Measurements from ENCODE around the gene ACACB.

The ACACB gene

GRCh38 chr12:109255377-109255776 lies 139.0 kb downstream of the ACACB start:
- no peak for DNase-seq (ENCODE audit: low read depth, low spot score)

DNA sequence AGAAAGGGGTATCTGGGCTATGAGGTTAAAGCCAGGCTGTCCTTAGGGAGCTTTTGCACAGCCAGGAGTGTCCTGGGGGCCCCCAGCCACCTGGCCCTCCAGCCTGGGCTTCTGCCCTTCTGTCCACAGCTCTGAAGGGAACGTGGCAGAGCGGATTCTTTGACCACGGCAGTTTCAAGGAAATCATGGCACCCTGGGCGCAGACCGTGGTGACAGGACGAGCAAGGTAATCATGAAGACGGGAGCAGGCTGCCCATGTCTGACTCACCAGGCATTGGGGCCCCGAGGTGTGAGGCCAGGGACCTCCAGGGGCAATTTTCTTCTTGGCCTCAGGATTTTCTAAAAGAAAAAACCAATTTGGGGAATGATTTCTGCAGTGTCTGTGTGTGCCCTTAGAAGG lies 139.6 kb downstream of the ACACB start:
- DNase-seq (ENCODE audit: low read depth, low spot score): no peak

DNA sequence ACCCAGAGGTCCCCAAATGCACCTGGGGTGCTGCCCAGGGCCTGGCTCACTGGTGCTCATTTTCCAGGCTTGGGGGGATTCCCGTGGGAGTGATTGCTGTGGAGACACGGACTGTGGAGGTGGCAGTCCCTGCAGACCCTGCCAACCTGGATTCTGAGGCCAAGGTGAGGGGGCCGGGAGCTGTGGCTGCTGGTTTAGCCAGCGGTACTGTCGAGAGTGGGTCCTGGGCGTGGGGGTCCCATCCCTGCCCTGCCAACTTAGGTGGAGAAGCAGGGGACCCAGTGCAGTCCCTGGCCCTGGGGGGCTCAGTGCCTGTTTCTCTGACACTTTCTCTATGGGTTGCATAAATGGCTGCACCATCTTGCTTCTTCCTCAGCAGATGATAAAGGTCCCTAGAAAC lies 141.8 kb downstream of the ACACB start:
- no peak for DNase-seq (ENCODE audit: low read depth, low spot score)

DNA sequence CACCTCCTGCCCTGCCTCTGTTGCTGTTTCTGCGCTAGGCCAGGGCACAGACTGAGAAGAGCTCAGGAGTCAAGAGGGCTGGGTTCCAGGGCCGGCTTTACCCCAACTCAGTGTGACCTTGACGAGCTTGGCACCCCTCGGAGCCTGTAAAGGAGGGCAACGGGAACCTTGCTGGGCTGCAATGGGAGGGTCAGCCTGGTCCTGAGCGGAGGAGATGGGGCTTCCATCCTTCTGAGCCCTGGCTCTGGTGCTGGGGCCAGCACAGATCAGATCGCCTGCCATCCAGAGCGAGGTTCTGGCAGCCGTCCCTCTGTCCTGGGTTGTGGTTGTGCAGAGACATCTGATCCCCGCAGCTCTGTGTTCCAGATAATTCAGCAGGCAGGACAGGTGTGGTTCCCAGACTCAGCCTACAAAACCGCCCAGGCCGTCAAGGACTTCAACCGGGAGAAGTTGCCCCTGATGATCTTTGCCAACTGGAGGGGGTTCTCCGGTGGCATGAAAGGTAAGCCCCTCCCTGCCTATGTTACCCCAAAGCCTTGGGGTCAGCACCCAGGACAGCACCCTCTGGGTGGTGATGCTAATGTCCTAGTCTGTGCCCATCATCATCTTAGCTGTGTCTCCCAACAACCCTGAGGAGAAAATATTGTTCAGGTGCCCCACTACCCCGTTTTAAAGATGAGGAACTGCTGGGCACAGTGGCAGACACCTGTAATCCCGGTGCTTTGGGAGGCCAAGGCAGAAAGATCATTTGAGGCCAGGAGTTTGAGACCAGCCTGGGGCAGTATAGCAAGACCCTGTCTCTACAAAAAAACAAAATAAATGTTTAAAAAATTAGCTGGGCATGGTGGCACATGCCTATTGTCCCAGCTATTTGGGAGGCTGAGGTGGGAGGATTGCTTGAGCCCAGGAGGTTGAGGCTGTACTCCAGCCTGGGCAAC lies 142.5 kb downstream of the ACACB start:
- no peak for DNase-seq (ENCODE audit: low read depth, low spot score)

DNA sequence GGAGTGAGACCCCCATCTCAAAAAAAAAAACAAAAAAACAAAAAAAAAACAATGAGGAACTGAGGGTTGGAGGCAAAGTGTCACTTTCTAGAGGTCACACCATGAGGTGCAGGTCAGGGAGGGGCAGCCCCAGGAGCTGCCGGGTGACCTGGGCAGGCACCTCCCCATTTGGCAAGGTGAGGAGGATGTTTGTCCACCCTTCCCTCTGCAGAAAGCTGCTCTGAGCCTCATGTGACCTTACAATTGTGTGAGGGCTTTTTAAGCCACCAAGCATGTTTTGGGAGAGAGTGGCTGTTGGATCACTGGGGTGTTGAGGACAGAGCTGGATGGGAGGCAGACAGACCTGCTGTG lies 143.1 kb downstream of the ACACB start:
- no peak for DNase-seq (ENCODE audit: low read depth, low spot score)

GRCh38 chr12:109261087-109261486 lies 144.7 kb downstream of the ACACB start:
- DNase-seq (ENCODE audit: low read depth, low spot score): no peak

- DNase-seq (ENCODE audit: low read depth, low spot score): no peak
Observed at GRCh38 chr12:109261939-109262338, 145.6 kb downstream of the ACACB start.

DNA sequence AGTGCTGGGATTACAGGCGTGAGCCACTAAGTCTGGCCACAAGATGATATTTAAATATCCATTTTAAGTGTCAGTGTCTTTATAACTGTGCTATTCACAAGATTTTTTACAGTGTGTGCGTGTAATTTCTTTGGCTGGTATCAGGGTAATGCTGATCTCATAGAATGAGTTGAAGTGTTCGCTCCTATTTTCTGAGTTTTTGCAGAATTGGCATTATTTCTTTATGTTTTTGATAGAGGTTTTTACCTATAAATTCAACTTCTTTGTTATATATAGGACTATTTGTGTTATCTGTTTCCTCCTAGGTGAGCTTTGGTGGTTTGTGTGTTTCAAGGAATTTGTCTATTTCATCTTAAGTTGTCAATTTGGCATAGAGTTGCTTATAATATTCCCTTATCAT lies 147.1 kb downstream of the ACACB start:
- no peak for DNase-seq (ENCODE audit: low read depth, low spot score)

DNA sequence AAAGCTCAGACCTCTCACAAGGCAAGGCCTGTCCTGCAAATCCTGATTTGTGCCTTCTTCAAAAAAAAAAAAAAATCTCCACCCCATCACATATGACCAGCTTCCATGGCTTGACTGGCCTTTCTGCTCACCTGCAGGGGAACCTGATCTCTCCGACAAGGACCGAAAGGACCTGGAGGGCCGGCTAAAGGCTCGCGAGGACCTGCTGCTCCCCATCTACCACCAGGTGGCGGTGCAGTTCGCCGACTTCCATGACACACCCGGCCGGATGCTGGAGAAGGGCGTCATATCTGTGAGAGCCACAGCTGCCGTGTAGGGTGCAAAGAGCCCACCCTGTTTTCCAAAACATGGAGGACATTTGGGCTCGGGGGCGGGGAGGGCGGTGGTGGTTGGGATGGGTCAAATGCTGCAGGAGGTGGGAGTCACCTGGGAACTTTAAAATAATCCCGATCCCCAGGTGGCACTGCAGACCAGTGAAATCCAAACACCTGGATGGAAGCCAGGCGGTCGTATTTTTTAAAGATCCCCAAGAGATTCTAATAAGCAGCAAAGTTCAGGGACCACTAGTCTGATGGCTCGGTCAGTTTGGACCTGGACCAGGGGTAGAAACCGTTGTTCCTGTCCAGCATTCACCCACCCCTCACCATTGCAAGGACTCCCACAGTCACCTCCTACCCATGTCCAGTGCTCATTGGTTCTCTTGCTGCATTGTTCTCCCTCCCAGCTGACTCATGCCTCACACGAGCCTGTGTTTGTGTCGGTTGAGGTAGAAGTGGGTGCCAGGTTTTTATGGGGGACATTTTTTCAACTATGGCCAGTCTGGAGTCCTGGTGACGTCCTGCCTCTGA lies 147.9 kb downstream of the ACACB start:
- DNase-seq (ENCODE audit: low read depth, low spot score): no peak

GRCh38 chr12:109264943-109265650 lies 148.7 kb downstream of the ACACB start:
- no peak for DNase-seq (ENCODE audit: low read depth, low spot score)

GRCh38 chr12:109266106-109266879 lies 149.9 kb downstream of the ACACB start:
- DNase-seq (ENCODE audit: low read depth, low spot score): no peak

DNA sequence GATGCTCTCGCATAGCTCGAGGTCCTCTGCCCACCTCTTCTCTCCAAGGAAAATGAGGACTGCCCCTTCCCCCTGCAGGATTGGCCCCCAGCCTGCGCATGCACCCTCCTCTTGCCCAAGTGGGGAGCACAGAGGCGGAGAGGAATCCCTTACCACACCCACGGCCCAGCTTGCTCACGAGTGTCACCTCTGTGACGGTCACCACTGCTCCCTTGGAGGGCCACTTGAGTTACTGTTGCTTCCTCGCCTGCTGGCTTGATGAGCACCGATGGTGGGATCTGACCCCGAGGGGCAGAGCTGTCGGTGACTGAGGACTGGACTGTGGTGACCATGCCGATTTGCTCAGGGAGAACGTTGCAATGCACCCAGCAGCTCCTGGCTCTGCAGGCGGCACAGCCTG lies 151.0 kb downstream of the ACACB start:
- no peak for DNase-seq (ENCODE audit: low read depth, low spot score)

- DNase-seq (ENCODE audit: low read depth, low spot score): no peak
Observed at GRCh38 chr12:109268896-109269295, 152.5 kb downstream of the ACACB start.

- no peak for DNase-seq (ENCODE audit: low read depth, low spot score)
Observed at GRCh38 chr12:109269428-109269827, 153.0 kb downstream of the ACACB start.

GRCh38 chr12:109270494-109270893 lies 154.1 kb downstream of the ACACB start:
- no peak for DNase-seq (ENCODE audit: low read depth, low spot score)

DNA sequence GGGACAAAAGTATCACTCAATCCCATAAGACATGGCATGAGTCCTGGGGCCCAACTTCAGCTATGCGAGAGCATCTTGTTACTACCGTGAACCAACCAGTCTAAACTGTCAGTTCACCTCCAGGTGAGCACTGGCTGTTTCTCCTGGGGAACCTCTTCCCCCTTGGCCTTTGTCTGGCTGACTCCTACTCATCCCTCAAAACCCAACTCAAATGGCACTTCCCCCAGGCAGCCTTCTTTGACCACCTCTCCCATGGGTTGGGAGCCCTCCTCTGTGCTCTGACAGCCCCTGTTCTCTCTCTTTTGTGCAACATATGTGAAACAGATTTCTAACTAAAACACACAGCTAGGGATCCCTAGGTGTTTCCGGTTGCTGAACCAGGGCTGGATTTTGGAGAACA lies 155.0 kb downstream of the ACACB start:
- no peak for DNase-seq (ENCODE audit: low read depth, low spot score)

GRCh38 chr12:109273354-109273753 lies 157.0 kb downstream of the ACACB start:
- DNase-seq (ENCODE audit: low read depth, low spot score): no peak

DNA sequence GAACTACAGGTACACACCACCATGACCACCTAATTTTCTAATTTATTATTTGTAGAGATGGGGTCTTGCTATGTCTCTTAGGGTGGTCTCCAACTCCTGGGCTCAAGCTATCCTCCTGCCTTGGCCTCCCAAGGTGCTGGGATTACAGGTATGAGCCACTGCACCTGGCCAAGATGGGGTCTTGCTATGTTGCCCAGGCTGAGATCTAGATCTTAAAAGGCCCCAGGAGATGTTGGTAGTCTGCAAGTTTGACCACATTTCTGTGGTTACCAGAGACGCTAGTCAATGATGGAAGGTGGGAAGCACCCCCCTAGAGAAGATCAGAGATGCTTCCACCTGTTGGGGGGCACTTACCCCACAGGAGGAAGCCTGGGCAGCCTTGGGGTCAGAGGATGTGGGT lies 158.0 kb downstream of the ACACB start:
- DNase-seq (ENCODE audit: low read depth, low spot score): no peak

DNA sequence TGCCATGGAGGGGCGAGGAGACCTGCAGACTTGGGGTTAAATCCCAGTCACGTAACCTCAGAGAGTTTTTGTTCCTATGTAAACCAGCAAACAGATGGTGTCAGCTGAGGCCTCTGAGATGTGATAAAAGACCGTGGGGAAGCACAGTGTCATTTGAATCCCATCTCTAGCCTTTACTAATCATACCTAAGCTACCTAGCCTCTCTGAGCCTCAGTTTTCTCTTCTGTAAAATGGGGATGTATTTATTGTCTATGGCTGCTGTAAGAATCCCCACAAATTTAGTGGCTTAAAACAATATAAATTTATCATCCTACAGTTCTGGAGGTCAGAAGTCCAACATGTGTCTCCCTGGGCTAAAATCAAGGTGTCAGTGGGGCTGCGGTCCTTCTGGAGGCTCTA lies 158.8 kb downstream of the ACACB start:
- DNase-seq (ENCODE audit: low read depth, low spot score): no peak

DNA sequence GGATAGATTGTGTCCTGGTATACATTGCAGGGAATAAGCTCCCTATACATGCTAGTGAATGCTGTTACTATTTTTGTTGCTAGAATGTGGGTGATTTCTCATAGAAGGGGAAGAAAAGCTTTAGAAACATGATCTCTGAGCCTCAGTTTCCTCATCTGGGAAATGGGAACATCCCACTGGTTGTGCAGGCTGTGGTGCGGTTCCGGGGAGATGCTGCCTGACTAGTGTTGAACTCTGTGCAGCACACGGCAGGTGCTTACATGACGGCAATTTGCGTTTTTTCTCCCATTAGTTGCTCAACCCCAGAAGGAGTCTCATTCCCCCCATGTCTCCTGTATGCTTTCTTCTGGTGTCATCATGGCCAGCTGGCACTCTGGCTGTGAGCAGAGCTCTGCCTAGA lies 159.8 kb downstream of the ACACB start:
- DNase-seq (ENCODE audit: low read depth, low spot score): no peak

DNA sequence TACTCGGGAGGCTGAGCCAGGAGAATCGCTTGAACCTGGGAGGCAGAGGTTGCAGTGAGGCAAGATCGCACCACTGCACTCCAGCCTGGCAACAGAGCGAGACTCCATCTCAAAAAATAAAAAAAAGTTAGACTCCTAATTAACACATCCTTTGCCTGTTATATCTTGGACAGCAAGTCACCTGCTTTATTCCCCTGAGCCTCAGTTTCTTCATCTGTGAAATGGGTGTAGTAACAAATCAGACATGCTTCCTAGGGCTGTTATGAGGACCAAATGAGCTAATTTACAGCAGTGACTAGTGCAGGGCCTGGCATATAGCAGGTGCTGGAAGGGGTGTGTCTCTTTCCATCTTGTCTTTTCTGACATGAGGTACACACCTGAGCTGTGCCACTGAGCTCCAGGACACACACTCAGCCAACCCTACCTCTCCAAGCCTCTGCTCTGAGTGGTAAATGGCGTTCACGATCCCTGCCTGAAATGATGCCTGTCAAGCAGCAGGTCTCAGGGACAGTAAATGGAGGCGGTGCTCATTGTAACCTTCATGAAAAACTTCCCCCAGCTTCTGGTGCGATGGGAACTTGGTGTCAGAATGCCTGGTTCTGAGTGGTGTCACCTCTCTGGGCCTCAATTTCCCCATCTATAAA lies 161.0 kb downstream of the ACACB start:
- DNase-seq (ENCODE audit: low read depth, low spot score): no peak

Data from activated naive CD8-positive, alpha-beta T cell treated with anti-CD3 and anti-CD28 coated beads, Interleukin-2, amount 50 U/mL, for 16 hours (primary cell).